Measurements from ENCODE around the gene ZMIZ1. TPM values are rescaled to one million over a fixed set of nuclear protein-coding genes. Genes with fewer than 3 reads are reported as not detected.

Gene ZMIZ1
- total RNA-seq, 4 donors from 2014 or later, result 65.5 to 88.2 (median 69.3) TPM

DNA sequence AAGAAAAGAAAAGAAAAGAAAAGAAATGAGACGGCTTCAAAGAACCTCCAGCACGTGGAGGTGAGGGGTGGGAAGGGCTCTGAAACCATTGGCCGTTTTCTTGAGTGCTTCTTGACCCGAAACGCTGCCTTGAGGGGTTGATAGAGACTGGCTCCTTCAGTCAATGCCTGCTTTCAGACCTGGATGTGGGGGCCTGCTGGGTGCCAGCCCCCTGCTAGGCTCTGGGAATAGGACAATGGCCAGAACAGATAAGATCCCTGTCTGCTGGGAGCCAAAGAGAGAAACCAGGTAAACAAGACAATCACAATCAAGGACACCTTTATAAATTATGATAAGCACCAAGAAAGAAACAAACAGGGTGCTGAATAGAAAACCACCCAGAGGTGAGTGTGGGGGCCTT is 27.7 kb downstream of the ZMIZ1 start:
- no peak for DNase-seq (ENCODE audit: low spot score in 2 of 2)
- Histone ChIP-seq H3K4me1 (peaks cover 2 to 100% (median 72%) of the 10 kb centered on the region in 4 donors), H3K27ac (peak overlapping the region in 2 of 4 donors; percentile 71 to 94), H3K36me3 (no peaks in the 10 kb centered on the region), H3K4me3 (no peak overlapping the region), H3K27me3 (no peaks in the 10 kb centered on the region), H3K9me3 (no peaks in the 10 kb centered on the region)
- TF ChIP-seq, protein P1, sequence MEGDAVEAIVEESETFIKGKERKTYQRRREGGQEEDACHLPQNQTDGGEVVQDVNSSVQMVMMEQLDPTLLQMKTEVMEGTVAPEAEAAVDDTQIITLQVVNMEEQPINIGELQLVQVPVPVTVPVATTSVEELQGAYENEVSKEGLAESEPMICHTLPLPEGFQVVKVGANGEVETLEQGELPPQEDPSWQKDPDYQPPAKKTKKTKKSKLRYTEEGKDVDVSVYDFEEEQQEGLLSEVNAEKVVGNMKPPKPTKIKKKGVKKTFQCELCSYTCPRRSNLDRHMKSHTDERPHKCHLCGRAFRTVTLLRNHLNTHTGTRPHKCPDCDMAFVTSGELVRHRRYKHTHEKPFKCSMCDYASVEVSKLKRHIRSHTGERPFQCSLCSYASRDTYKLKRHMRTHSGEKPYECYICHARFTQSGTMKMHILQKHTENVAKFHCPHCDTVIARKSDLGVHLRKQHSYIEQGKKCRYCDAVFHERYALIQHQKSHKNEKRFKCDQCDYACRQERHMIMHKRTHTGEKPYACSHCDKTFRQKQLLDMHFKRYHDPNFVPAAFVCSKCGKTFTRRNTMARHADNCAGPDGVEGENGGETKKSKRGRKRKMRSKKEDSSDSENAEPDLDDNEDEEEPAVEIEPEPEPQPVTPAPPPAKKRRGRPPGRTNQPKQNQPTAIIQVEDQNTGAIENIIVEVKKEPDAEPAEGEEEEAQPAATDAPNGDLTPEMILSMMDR (IDR thresholded peaks at IDR 0.05), result no peak
- TF ChIP-seq POLR2A (IDR thresholded peaks at IDR 0.05), result no peak
- TF ChIP-seq EP300 (IDR thresholded peaks at IDR 0.05), result no peak
- WGBS, 2 donors, result 79 to 87% methylated on average over 5 of the region's 5 CpGs

DNA sequence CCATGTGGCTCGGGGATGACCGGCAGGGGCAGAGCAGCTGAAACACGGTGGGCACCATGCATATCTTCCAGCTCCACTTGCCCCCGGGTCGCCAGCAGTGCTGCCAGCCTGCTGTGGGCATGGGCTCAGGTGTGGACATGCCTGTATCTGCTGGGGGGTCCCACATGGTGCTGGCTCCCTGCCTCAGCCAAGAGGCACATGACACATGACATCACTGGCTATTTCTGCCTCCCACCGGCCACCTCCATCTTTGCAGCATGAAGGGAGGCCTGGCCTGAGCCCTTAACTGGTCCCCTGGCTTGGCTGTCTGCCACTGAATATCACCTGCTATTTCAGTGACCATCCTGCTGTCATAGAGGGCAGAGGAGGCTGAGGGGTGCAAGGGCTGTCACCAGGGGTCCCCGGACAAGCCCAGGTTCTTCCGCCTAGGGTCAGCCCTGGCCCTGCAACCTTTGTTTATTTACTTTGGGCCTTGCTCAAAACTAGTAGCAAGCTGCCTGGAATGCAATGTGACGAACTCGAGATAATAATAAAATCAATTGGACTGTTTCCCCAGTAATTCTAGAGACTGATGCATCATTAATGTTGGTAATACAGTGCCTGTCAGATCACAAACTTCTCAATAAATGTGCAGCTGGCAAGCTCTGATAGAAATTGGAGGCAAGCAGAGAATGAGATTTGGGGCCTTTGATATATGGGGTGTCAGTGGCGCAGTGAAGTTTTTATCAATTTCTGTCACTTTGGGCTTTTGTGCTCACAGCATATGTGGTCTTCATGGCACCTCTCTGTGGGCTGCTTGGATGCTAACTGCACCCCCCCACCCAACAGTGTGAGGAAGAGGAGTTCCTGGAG is 28.5 kb downstream of the ZMIZ1 start:
- WGBS, 2 donors, result 45 to 51% methylated on average over 11 of the region's 11 CpGs
- Histone ChIP-seq H3K36me3 (no peaks in the 10 kb centered on the region), H3K27me3 (no peaks in the 10 kb centered on the region), H3K4me3 (no peak overlapping the region), H3K4me1 (peaks cover 5 to 100% (median 79%) of the 10 kb centered on the region in 4 donors), H3K9me3 (no peaks in the 10 kb centered on the region), H3K27ac (peak overlapping the region in 2 of 4 donors; percentile 71 to 94)
- TF ChIP-seq EP300 (IDR thresholded peaks at IDR 0.05), result no peak
- TF ChIP-seq, protein P1 (IDR thresholded peaks at IDR 0.05), result no peak
- TF ChIP-seq POLR2A (IDR thresholded peaks at IDR 0.05), result no peak
- DNase-seq (ENCODE audit: low spot score in 2 of 2), result no peak

DNA sequence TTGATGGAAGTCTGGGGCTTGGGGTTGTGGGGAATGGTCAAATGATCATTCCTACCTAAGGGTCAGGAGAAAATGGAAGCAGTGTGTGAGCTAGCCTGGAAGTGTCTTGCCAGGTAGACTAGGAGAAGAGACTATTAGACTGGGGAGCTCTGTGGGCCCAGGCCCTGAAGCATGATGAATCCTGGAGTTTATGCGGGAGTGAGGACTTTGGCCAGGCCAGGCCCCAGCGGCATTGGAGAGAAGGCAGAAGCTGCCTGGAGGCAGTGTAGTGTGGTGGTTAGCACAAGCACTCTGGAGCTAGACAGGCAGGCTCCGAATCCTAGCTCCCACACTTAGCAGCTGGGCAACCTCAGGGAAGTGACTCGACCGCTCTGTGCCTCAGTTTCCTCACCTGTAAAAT is 29.3 kb downstream of the ZMIZ1 start:
- TF ChIP-seq POLR2A (IDR thresholded peaks at IDR 0.05), result no peak
- TF ChIP-seq EP300 (IDR thresholded peaks at IDR 0.05), result no peak
- TF ChIP-seq, protein P1 (IDR thresholded peaks at IDR 0.05), result no peak
- no peak for DNase-seq (ENCODE audit: low spot score in 2 of 2)
- WGBS, 2 donors, result 93 to 94% methylated on average over 5 of the region's 5 CpGs
- Histone ChIP-seq H3K27ac (peak overlapping the region in 2 of 4 donors; percentile 71 to 94), H3K27me3 (no peaks in the 10 kb centered on the region), H3K36me3 (no peaks in the 10 kb centered on the region), H3K4me1 (peaks cover 5 to 100% (median 82%) of the 10 kb centered on the region in 4 donors), H3K9me3 (no peaks in the 10 kb centered on the region), H3K4me3 (no peak overlapping the region)

DNA sequence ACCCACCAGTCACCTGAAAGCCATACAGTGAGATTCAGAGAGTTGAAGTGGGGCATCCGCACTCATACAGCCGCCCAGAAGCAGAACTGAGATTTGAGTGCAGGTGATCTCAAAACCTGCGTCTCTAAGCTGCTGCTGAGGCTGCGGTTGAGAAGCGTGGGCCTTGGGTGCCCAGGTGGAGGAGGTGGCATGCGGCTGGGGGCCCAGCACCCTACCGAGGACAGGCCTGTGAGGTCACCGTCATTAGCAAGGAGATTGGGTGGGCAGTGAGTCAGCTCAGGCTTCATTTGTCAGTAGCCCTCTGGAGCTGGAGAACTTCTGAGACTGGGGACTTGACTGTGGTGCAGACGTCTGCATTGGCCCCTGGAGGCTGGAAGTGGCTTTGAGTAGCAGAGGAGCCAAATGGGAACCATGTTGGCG is 29.8 kb downstream of the ZMIZ1 start:
- no peak for DNase-seq (ENCODE audit: low spot score in 2 of 2)
- H3K4me3 ChIP-seq, result no peak overlapping the region
- TF ChIP-seq EP300 (IDR thresholded peaks at IDR 0.05) (no peak), POLR2A (IDR thresholded peaks at IDR 0.05) (no peak)
- TF ChIP-seq, protein P1 (IDR thresholded peaks at IDR 0.05), result no peak
- H3K36me3 ChIP-seq, result no peaks in the 10 kb centered on the region
- no peak overlapping the region for H3K27ac ChIP-seq
- 76 to 80% methylated on average over 10 of the region's 10 CpGs for WGBS, 2 donors
- H3K27me3 ChIP-seq, result no peaks in the 10 kb centered on the region
- peaks cover 5 to 100% (median 81%) of the 10 kb centered on the region in 4 donors for H3K4me1 ChIP-seq
- H3K9me3 ChIP-seq, result no peaks in the 10 kb centered on the region

DNA sequence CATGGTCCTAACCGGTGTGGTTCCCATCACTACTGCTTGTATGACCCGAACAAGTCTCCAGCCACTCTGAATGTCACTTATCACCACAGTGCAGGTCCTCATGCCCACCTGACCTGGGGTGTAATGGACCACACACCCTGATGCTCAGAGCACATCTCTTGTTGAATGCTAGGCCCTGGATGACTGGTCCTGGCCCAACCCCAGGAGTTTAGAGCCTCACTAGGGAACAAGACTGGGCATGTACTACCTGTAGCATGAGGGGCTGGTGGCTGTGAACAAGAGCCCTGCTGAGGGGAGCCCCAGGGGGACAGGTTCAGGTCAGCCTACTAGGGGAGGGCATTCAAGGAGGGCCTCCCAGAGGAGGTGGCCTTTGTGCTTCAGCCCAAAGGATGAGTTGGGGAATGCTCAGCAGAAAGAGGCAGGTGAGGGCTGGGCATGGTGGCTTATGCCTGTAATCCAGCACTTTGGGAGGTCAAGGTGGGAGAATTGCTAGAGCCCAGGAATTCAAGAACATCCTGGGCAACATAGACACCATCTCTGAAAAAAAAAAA is 31.2 kb downstream of the ZMIZ1 start:
- peak overlapping the region in 2 of 4 donors; percentile 4 to 91 for H3K27ac ChIP-seq
- TF ChIP-seq EP300 (IDR thresholded peaks at IDR 0.05) (no peak), POLR2A (IDR thresholded peaks at IDR 0.05) (no peak)
- TF ChIP-seq, protein P1 (IDR thresholded peaks at IDR 0.05), result no peak

More for the DNA sequence above, 31.2 kb downstream of the ZMIZ1 start:
- 83 to 100% methylated on average over 2 of the region's 2 CpGs for WGBS, 2 donors
- Histone ChIP-seq H3K4me1 (peaks cover 5 to 100% (median 81%) of the 10 kb centered on the region in 4 donors), H3K9me3 (no peaks in the 10 kb centered on the region), H3K27me3 (no peaks in the 10 kb centered on the region), H3K4me3 (no peak overlapping the region), H3K36me3 (no peaks in the 10 kb centered on the region)
- DNase-seq (ENCODE audit: low spot score in 2 of 2), result no peak
